ENCODE measurements around the gene CCDC63.

Gene CCDC63

GRCh38 chr12:110913119-110914056 is 66.6 kb downstream of the CCDC63 start:
- Histone ChIP-seq H3K27me3 (ENCODE audit: control insufficient read depth, insufficient read depth, low read length) (no peaks in the 10 kb centered on the region), H3K9ac (ENCODE audit: low read length) (no peak overlapping the region), H3K4me3 (ENCODE audit: low read length) (no peak overlapping the region), H3K27ac (ENCODE audit: low read length) (no peak overlapping the region), H3K4me1 (ENCODE audit: control insufficient read depth, low read depth, low read length) (no peaks in the 10 kb centered on the region), H3K9me3 (ENCODE audit: control insufficient read depth, low read depth, low read length) (no peaks in the 10 kb centered on the region), H3K36me3 (ENCODE audit: control insufficient read depth, low read depth, low read length) (no peaks in the 10 kb centered on the region)

DNA sequence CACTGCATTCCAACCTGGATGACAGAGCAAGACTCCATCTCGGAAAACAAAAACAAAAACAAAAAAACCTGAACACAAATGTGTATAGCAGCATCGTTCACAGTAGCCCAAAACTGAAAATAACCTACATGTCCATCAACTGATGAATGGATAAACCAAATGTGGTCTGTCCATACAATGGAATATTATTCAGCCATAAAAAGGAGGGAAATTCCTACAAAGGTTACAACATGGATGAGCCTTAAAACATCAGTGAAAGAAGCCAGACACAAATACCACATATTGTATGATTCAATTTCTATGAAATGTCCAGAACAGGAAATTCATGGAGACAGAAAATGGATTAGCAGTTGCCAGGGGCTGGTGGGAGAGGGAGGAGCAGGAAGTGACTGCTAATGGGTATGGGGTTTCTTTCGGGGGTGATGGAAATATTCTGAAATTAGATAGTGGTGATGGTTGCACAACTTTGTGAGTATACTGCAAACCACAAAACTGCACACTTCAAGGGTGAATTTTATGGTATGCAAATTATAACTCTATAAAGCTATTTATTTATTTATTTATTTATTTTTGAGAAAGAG is 69.6 kb downstream of the CCDC63 start:
- no peak overlapping the region for H3K27ac ChIP-seq (ENCODE audit: low read length)
- no peak overlapping the region for H3K9ac ChIP-seq (ENCODE audit: low read length)
- H3K4me1 ChIP-seq (ENCODE audit: control insufficient read depth, low read depth, low read length) = no peaks in the 10 kb centered on the region
- no peak overlapping the region for H3K4me3 ChIP-seq (ENCODE audit: low read length)
- no peaks in the 10 kb centered on the region for H3K36me3 ChIP-seq (ENCODE audit: control insufficient read depth, low read depth, low read length)
- H3K9me3 ChIP-seq (ENCODE audit: control insufficient read depth, low read depth, low read length) = no peaks in the 10 kb centered on the region
- no peaks in the 10 kb centered on the region for H3K27me3 ChIP-seq (ENCODE audit: control insufficient read depth, insufficient read depth, low read length)

GRCh38 chr12:110917467-110917866 is 70.7 kb downstream of the CCDC63 start:
- Histone ChIP-seq H3K27me3 (ENCODE audit: control insufficient read depth, insufficient read depth, low read length) (no peaks in the 10 kb centered on the region), H3K4me3 (ENCODE audit: low read length) (no peak overlapping the region), H3K9ac (ENCODE audit: low read length) (no peak overlapping the region), H3K9me3 (ENCODE audit: control insufficient read depth, low read depth, low read length) (no peaks in the 10 kb centered on the region), H3K4me1 (ENCODE audit: control insufficient read depth, low read depth, low read length) (no peaks in the 10 kb centered on the region), H3K36me3 (ENCODE audit: control insufficient read depth, low read depth, low read length) (no peaks in the 10 kb centered on the region), H3K27ac (ENCODE audit: low read length) (no peak overlapping the region)

GRCh38 chr12:110917961-110918360 is 71.2 kb downstream of the CCDC63 start:
- no peak overlapping the region for H3K4me3 ChIP-seq (ENCODE audit: low read length)
- no peak overlapping the region for H3K27ac ChIP-seq (ENCODE audit: low read length)
- no peak overlapping the region for H3K9ac ChIP-seq (ENCODE audit: low read length)
- H3K36me3 ChIP-seq (ENCODE audit: control insufficient read depth, low read depth, low read length) = no peaks in the 10 kb centered on the region
- H3K27me3 ChIP-seq (ENCODE audit: control insufficient read depth, insufficient read depth, low read length) = no peaks in the 10 kb centered on the region
- H3K9me3 ChIP-seq (ENCODE audit: control insufficient read depth, low read depth, low read length) = no peaks in the 10 kb centered on the region
- no peaks in the 10 kb centered on the region for H3K4me1 ChIP-seq (ENCODE audit: control insufficient read depth, low read depth, low read length)

DNA sequence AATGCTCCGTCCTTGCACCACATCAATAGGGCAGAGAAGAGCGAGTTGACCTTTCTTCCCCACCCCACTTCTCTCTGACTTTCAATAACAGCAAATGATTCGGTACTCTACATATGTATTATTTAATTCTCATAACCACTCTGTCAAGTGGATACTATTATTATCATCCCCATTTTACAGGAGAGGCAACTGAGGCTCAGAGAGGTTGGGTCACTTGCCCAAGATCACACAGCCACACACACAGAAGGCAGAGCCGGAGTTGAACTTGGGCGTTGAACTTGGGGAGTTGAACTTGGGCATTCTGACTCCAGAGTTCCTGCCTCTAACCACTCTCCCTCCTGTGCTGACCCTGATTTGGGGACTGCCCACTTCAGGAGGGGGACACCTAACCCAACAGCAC is 72.9 kb downstream of the CCDC63 start:
- Histone ChIP-seq H3K4me1 (ENCODE audit: control insufficient read depth, low read depth, low read length) (no peaks in the 10 kb centered on the region), H3K36me3 (ENCODE audit: control insufficient read depth, low read depth, low read length) (no peaks in the 10 kb centered on the region), H3K4me3 (ENCODE audit: low read length) (no peak overlapping the region), H3K27me3 (ENCODE audit: control insufficient read depth, insufficient read depth, low read length) (no peaks in the 10 kb centered on the region), H3K9me3 (ENCODE audit: control insufficient read depth, low read depth, low read length) (no peaks in the 10 kb centered on the region), H3K9ac (ENCODE audit: low read length) (no peak overlapping the region), H3K27ac (ENCODE audit: low read length) (no peak overlapping the region)

- H3K4me3 ChIP-seq (ENCODE audit: low read length) = no peak within 1 kb of the TSS
- no peaks in the 10 kb centered on the region for H3K4me1 ChIP-seq (ENCODE audit: control insufficient read depth, low read depth, low read length)
- H3K9me3 ChIP-seq (ENCODE audit: control insufficient read depth, low read depth, low read length) = no peaks in the 10 kb centered on the region
- H3K9ac ChIP-seq (ENCODE audit: low read length) = no peak within 1 kb of the TSS
- H3K27me3 ChIP-seq (ENCODE audit: control insufficient read depth, insufficient read depth, low read length) = no peaks in the 10 kb centered on the region
- H3K36me3 ChIP-seq (ENCODE audit: control insufficient read depth, low read depth, low read length) = no peaks in the 10 kb centered on the region
- H3K27ac ChIP-seq (ENCODE audit: low read length) = no peak within 1 kb of the TSS
Measured at GRCh38 chr12:110920324-110920910, 73.6 kb downstream of the CCDC63 start, which contains the start of gene MYL2. Gene MYL2, minus strand, starts transcription at chr12:110920579. Its CDS starts 50 bp downstream, at chr12:110920529.

DNA sequence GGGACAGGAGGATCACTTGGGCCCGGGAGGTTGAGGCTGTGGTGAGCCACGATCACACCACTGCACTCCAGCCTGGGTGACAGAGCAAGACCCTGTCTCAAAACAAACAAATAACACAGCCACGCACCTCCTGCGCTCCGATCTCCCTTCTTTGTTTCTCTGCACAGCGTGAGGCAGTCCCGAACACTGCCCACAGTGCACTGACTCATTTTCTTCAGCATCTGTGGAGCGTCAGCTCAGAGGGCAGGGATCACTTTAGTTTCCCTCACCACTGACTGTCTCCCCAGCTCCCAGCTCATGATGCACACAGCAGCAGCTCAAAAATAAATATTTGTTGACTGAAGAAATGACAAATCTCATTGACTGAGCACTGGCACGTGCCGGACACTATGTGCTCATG is 74.5 kb downstream of the CCDC63 start:
- Histone ChIP-seq H3K4me3 (ENCODE audit: low read length) (no peak overlapping the region), H3K27ac (ENCODE audit: low read length) (no peak overlapping the region), H3K4me1 (ENCODE audit: control insufficient read depth, low read depth, low read length) (no peaks in the 10 kb centered on the region), H3K36me3 (ENCODE audit: control insufficient read depth, low read depth, low read length) (no peaks in the 10 kb centered on the region), H3K27me3 (ENCODE audit: control insufficient read depth, insufficient read depth, low read length) (no peaks in the 10 kb centered on the region), H3K9me3 (ENCODE audit: control insufficient read depth, low read depth, low read length) (no peaks in the 10 kb centered on the region), H3K9ac (ENCODE audit: low read length) (no peak overlapping the region)

- Histone ChIP-seq H3K36me3 (ENCODE audit: control insufficient read depth, low read depth, low read length) (no peaks in the 10 kb centered on the region), H3K4me3 (ENCODE audit: low read length) (no peak overlapping the region), H3K27me3 (ENCODE audit: control insufficient read depth, insufficient read depth, low read length) (no peaks in the 10 kb centered on the region), H3K4me1 (ENCODE audit: control insufficient read depth, low read depth, low read length) (no peaks in the 10 kb centered on the region), H3K9me3 (ENCODE audit: control insufficient read depth, low read depth, low read length) (no peaks in the 10 kb centered on the region), H3K9ac (ENCODE audit: low read length) (no peak overlapping the region), H3K27ac (ENCODE audit: low read length) (no peak overlapping the region)
Measured at GRCh38 chr12:110922652-110923051, 75.9 kb downstream of the CCDC63 start.

- H3K9ac ChIP-seq (ENCODE audit: low read length) = no peak overlapping the region
- no peaks in the 10 kb centered on the region for H3K4me1 ChIP-seq (ENCODE audit: control insufficient read depth, low read depth, low read length)
- H3K4me3 ChIP-seq (ENCODE audit: low read length) = no peak overlapping the region
- no peaks in the 10 kb centered on the region for H3K9me3 ChIP-seq (ENCODE audit: control insufficient read depth, low read depth, low read length)
- H3K27me3 ChIP-seq (ENCODE audit: control insufficient read depth, insufficient read depth, low read length) = no peaks in the 10 kb centered on the region
- H3K36me3 ChIP-seq (ENCODE audit: control insufficient read depth, low read depth, low read length) = no peaks in the 10 kb centered on the region
- no peak overlapping the region for H3K27ac ChIP-seq (ENCODE audit: low read length)
Measured at GRCh38 chr12:110923192-110923591, 76.4 kb downstream of the CCDC63 start.

- no peaks in the 10 kb centered on the region for H3K4me1 ChIP-seq (ENCODE audit: control insufficient read depth, low read depth, low read length)
- H3K9me3 ChIP-seq (ENCODE audit: control insufficient read depth, low read depth, low read length) = no peaks in the 10 kb centered on the region
- no peak overlapping the region for H3K27ac ChIP-seq (ENCODE audit: low read length)
- H3K27me3 ChIP-seq (ENCODE audit: control insufficient read depth, insufficient read depth, low read length) = no peaks in the 10 kb centered on the region
- no peak overlapping the region for H3K9ac ChIP-seq (ENCODE audit: low read length)
- no peaks in the 10 kb centered on the region for H3K36me3 ChIP-seq (ENCODE audit: control insufficient read depth, low read depth, low read length)
- no peak overlapping the region for H3K4me3 ChIP-seq (ENCODE audit: low read length)
Measured at GRCh38 chr12:110923692-110924334, 77.0 kb downstream of the CCDC63 start.

GRCh38 chr12:110927546-110927945 is 80.8 kb downstream of the CCDC63 start:
- H3K9ac ChIP-seq (ENCODE audit: low read length) = no peak overlapping the region
- no peaks in the 10 kb centered on the region for H3K9me3 ChIP-seq (ENCODE audit: control insufficient read depth, low read depth, low read length)
- no peak overlapping the region for H3K4me3 ChIP-seq (ENCODE audit: low read length)
- no peaks in the 10 kb centered on the region for H3K4me1 ChIP-seq (ENCODE audit: control insufficient read depth, low read depth, low read length)
- H3K36me3 ChIP-seq (ENCODE audit: control insufficient read depth, low read depth, low read length) = no peaks in the 10 kb centered on the region
- no peaks in the 10 kb centered on the region for H3K27me3 ChIP-seq (ENCODE audit: control insufficient read depth, insufficient read depth, low read length)
- H3K27ac ChIP-seq (ENCODE audit: low read length) = no peak overlapping the region

Measured in iPS-18a (cell line).